CD8-positive, alpha-beta memory T cell (primary cell): ENCODE measurements around the gene MXI1. TPM values are rescaled to one million over a fixed set of nuclear protein-coding genes. Genes with fewer than 3 reads are reported as not detected.

Experiments
- CTCF ChIA-PET: fragments of 350-600 bp; sonication (Branson Sonifier 250); formaldehyde crosslinking; loops from one replicate; lab custom pipeline; 2021; ENCODE audit warnings: antibody characterized with exemption; lab: Charles Lee
- POLR2A ChIA-PET: fragments of 350-600 bp; sonication (Branson Sonifier 250); formaldehyde crosslinking; loops from one replicate; lab custom pipeline; 2021; ENCODE audit warnings: antibody characterized with exemption; lab: Charles Lee
- DNase-seq, 5 donors: peaks; one replicate each; pipeline versions ENCODE4 v3.0.0 to v3.0.0-alpha.2; 2020 to 2022; ENCODE audit warnings: mixed read lengths in 1 of 5
- H3K27ac ChIP-seq: one replicate; pipeline ENCODE4 v1.7.0; 2013; ENCODE audit warnings: low read depth, mild to moderate bottlenecking, low read length, moderate library complexity
- H3K27me3 ChIP-seq: 2 replicates; pipeline ENCODE4 v1.7.0; 2013; ENCODE audit warnings: low read length, mild to moderate bottlenecking; ENCODE audit not compliant: insufficient read depth, poor library complexity, severe bottlenecking
- H3K36me3 ChIP-seq: 2 replicates; pipeline ENCODE4 v1.7.0; 2013; ENCODE audit warnings: mild to moderate bottlenecking, low read length, moderate library complexity; ENCODE audit not compliant: insufficient read depth
- H3K4me1 ChIP-seq: 2 replicates; pipeline ENCODE4 v1.7.0; 2013; ENCODE audit warnings: mild to moderate bottlenecking, low read length, moderate library complexity; ENCODE audit not compliant: insufficient read depth
- H3K4me3 ChIP-seq: 2 replicates; pipeline ENCODE4 v1.7.0; 2013; ENCODE audit warnings: mild to moderate bottlenecking, low read length
- H3K9me3 ChIP-seq: 2 replicates; pipeline ENCODE4 v1.7.0; 2013; ENCODE audit warnings: mild to moderate bottlenecking, low read length
- H3K27ac Mint-ChIP-seq, 8 donors: one replicate each; pipeline ENCODE4 v1.8.0; 2020 to 2021; ENCODE audit warnings: mixed read lengths in 8 of 8, mild to moderate bottlenecking in 6 of 8, inconsistent platforms in 3 of 8, moderate library complexity in 3 of 8
- H3K27me3 Mint-ChIP-seq, 2 donors: one replicate each; pipeline ENCODE4 v1.8.0; 2020 to 2021; ENCODE audit warnings: mixed read lengths in 2 of 2, mild to moderate bottlenecking in 1 of 2, moderate library complexity in 1 of 2
- H3K36me3 Mint-ChIP-seq, 3 donors: one replicate each; pipeline ENCODE4 v1.8.0; 2020 to 2021; ENCODE audit warnings: mixed read lengths in 3 of 3, inconsistent platforms in 1 of 3, mild to moderate bottlenecking in 1 of 3
- H3K4me1 Mint-ChIP-seq, 3 donors: one replicate each; pipeline ENCODE4 v1.8.0; 2020 to 2021; ENCODE audit warnings: mixed read lengths in 3 of 3, inconsistent platforms in 1 of 3, mild to moderate bottlenecking in 1 of 3
- H3K4me3 Mint-ChIP-seq, 7 donors: one replicate each; pipeline ENCODE4 v1.8.0; 2020 to 2021; ENCODE audit warnings: mixed read lengths in 7 of 7, mild to moderate bottlenecking in 6 of 7, moderate library complexity in 4 of 7, inconsistent platforms in 2 of 7
- H3K9me3 Mint-ChIP-seq, 5 donors: one replicate each; pipeline ENCODE4 v1.8.0; 2020 to 2022; ENCODE audit warnings: mixed read lengths in 5 of 5, mild to moderate bottlenecking in 3 of 5, moderate library complexity in 2 of 5, inconsistent platforms in 1 of 5
- polyA plus RNA-seq: library from polyadenylated mRNA; unstranded; fragments of 300-500 nt; fragmentation: Illumina TruSeq; gene quantifications from one replicate; pipeline ENCODE4 v1.2.3, GENCODE V29; 2021
- total RNA-seq, 2 experiments: library from RNA; stranded (reverse); gene quantifications; one replicate each; pipeline ENCODE4 v1.2.3, GENCODE V29; 2021

The MXI1 gene
- total and polyA plus RNA-seq, 3 experiments from 2014 or later = 8.6 to 32.3 (median 9.2) TPM

DNA sequence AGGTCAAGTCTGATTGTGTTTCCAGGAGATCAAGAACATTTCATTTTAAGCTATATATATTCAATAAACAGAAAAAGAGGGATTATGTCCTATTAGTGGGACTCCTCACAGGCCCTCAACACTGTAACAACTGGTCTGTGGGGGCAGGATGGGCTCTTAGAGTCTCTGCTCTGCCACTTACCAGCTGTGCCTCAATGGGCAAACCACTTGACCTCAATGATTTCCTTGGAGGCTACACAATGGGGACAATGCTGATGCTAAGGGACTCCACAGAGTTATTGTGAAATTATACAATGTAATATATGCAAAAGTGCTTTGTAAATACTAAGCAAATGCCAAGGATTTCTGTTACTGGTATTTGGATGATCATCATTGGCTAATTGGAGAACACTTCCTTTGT is 33.2 kb upstream of the MXI1 start:
- peaks cover 5% of the 10 kb centered on the region for H3K4me1 ChIP-seq
- no peak overlapping the region for H3K4me3 ChIP-seq
- POLR2A ChIA-PET = no interaction called here
- H3K27me3 ChIP-seq = peaks cover 16% of the 10 kb centered on the region
- DNase-seq = no peak
- CTCF ChIA-PET = no interaction called here
- H3K27ac ChIP-seq = no peak overlapping the region
- Mint-ChIP-seq H3K4me1 (peaks cover 16 to 17% (median 17%) of the 10 kb centered on the region in 3 donors), H3K27me3 (peaks cover 41 to 80% of the 10 kb centered on the region in 2 donors), H3K4me3 (no peak overlapping the region), H3K9me3 (no peaks in the 10 kb centered on the region), H3K36me3 (peaks cover 0 to 3% (median 0%) of the 10 kb centered on the region in 3 donors), H3K27ac (no peak overlapping the region)
- H3K9me3 ChIP-seq = no peaks in the 10 kb centered on the region
- no peaks in the 10 kb centered on the region for H3K36me3 ChIP-seq

DNA sequence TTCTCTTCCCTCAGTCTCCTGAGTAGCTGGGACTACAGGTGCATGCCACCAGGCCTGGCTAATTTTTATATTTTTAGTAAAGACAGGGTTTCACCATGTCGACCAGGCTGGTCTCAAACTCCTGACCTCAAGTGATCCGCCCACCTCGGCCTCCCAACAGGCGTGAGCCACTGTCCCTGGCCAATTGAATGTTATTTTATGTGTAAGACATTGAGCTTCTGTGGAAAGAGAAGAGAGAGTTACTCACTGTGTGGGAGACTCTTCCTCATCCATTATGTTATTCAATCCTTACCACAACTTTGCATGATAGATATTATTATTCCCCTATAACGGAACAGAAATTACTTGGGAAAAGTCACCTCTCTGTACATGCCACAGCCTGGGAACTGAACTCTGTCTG is 32.6 kb upstream of the MXI1 start:
- Histone ChIP-seq H3K4me3 (no peak overlapping the region), H3K4me1 (peaks cover 5% of the 10 kb centered on the region), H3K9me3 (no peaks in the 10 kb centered on the region), H3K36me3 (no peaks in the 10 kb centered on the region), H3K27me3 (peaks cover 14% of the 10 kb centered on the region), H3K27ac (no peak overlapping the region)
- H3K4me1 Mint-ChIP-seq = peaks cover 10 to 11% (median 11%) of the 10 kb centered on the region in 3 donors
- H3K36me3 Mint-ChIP-seq = peaks cover 0 to 3% (median 0%) of the 10 kb centered on the region in 3 donors
- ChIA-PET POLR2A (no interaction called here), CTCF (no interaction called here)
- peaks cover 39 to 79% of the 10 kb centered on the region in 2 donors for H3K27me3 Mint-ChIP-seq
- no peak overlapping the region for H3K4me3 Mint-ChIP-seq
- H3K27ac Mint-ChIP-seq = no peak overlapping the region
- no peak for DNase-seq
- H3K9me3 Mint-ChIP-seq = peaks cover 0 to 2% (median 0%) of the 10 kb centered on the region in 5 donors

DNA sequence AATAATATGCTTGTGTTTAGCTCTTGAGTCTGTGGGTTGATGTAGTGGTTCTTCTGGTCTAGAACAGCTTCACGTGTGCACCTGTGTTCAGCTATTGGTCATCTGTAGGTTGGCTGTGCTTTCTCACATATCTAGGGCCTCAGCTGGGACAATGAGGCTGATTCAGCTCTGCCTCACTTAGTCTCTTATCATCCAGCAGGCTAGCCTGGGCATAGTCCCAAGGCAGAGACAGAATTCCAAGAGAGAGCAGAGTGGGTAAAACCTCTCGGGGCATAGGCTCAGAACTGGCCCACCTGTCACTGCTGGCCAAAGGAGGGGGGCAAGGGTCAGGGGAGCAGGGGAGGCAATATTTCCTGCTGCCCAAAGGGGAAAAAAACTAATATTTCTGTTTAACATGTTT is 32.0 kb upstream of the MXI1 start:
- ChIA-PET POLR2A (no interaction called here), CTCF (no interaction called here)
- Mint-ChIP-seq H3K4me3 (no peak overlapping the region), H3K4me1 (peaks cover 6 to 7% (median 7%) of the 10 kb centered on the region in 3 donors), H3K36me3 (peaks cover 0 to 3% (median 0%) of the 10 kb centered on the region in 3 donors), H3K27me3 (peaks cover 36 to 75% of the 10 kb centered on the region in 2 donors), H3K9me3 (peaks cover 0 to 2% (median 0%) of the 10 kb centered on the region in 5 donors), H3K27ac (no peak overlapping the region)
- H3K36me3 ChIP-seq = no peaks in the 10 kb centered on the region
- peaks cover 12% of the 10 kb centered on the region for H3K27me3 ChIP-seq
- no peak overlapping the region for H3K4me3 ChIP-seq
- H3K27ac ChIP-seq = no peak overlapping the region
- H3K9me3 ChIP-seq = no peaks in the 10 kb centered on the region
- peaks cover 5% of the 10 kb centered on the region for H3K4me1 ChIP-seq
- no peak for DNase-seq

DNA sequence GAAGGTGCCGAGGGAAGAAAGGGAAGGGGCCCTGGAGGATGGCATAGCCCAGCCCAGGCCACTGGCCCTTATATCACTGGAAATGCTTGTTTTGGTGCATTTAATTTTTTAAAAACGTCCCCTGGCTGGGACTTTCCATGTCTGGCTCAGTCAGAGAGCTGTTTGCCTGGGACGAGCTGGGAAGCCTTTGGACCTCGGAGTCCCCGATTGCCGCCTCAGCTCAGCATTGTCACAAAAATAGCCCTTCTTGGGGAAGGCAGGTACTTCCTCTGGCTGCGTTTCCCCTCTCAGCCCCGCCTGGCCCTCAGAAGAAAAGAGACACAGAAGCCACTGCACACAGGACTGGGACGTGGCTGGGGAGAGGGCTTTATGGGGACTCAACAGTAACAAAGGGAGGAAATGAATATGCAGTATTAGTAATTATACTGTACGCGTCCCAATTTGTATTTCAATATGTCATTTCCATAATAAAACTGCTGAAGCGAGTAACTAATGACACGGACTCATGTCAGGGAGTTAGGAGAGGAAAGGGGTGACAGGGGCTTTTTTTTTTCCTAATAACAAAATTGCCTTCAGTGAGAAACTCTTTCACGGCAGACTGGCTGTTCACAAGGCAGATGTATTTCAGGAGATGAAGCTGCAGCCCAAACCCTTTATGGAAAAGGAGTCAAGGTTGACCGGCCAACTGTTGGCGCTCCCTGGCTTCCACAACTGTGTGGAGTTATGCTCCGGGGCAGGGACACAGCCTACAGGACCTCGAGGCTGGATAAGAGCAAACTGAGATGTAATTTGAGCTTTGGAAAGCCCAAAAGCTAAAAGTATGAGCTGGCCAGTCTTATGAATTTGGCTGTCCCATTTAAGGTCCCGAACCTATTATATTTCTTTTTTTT is 31.0 kb upstream of the MXI1 start:
- no peak overlapping the region for H3K4me3 Mint-ChIP-seq
- H3K27ac Mint-ChIP-seq = no peak overlapping the region
- ChIA-PET POLR2A (no interaction called here), CTCF (interaction anchor here (0.6 to 1.0 kb wide), 2 partner anchors 103 to 274 kb away, joined by 4 read pairs; no protein-coding TSS in a partner anchor)
- Histone ChIP-seq H3K27me3 (peaks cover 5% of the 10 kb centered on the region), H3K27ac (no peak overlapping the region), H3K4me1 (no peaks in the 10 kb centered on the region), H3K9me3 (no peaks in the 10 kb centered on the region), H3K36me3 (no peaks in the 10 kb centered on the region), H3K4me3 (no peak overlapping the region)
- peaks cover 0 to 2% (median 0%) of the 10 kb centered on the region in 5 donors for H3K9me3 Mint-ChIP-seq
- H3K4me1 Mint-ChIP-seq = peaks cover 0 to 2% (median 0%) of the 10 kb centered on the region in 3 donors
- H3K27me3 Mint-ChIP-seq = peaks cover 31 to 66% of the 10 kb centered on the region in 2 donors
- no peak for DNase-seq
- peaks cover 0 to 3% (median 0%) of the 10 kb centered on the region in 3 donors for H3K36me3 Mint-ChIP-seq

DNA sequence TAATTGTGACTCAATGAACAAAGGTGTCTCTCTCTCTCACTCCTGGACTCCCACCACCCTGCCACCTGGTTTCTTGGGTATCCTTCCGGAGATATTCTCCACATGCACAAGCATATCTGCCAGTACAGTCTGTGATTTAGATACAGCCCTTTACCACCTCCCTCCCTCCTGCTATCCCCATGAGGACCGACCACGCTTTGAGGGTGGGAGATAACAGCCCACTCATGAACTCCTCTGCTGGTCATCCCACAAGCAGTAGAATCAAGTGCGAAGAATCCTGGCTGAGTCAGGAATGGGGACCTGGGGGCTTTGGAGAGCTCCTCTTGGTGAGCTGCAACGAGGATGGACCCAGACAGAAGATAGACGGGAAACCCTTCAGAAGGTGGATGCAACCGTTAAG is 28.2 kb upstream of the MXI1 start:
- H3K4me3 Mint-ChIP-seq = no peak overlapping the region
- ChIA-PET POLR2A (no interaction called here), CTCF (interaction anchor here (0.6 kb wide), 1 partner anchor 28 kb away, joined by 4 read pairs; no protein-coding TSS in a partner anchor)
- H3K4me1 ChIP-seq = no peaks in the 10 kb centered on the region
- peak overlapping the region in 1 of 8 donors; percentile 2 for H3K27ac Mint-ChIP-seq
- H3K36me3 Mint-ChIP-seq = peaks cover 0 to 3% (median 0%) of the 10 kb centered on the region in 3 donors
- peaks cover 5% of the 10 kb centered on the region for H3K27me3 ChIP-seq
- H3K27ac ChIP-seq = no peak overlapping the region
- peaks cover 0 to 2% (median 0%) of the 10 kb centered on the region in 5 donors for H3K9me3 Mint-ChIP-seq
- no peak overlapping the region for H3K4me3 ChIP-seq
- no peak for DNase-seq
- peaks cover 0 to 2% (median 0%) of the 10 kb centered on the region in 3 donors for H3K4me1 Mint-ChIP-seq
- H3K9me3 ChIP-seq = no peaks in the 10 kb centered on the region
- H3K36me3 ChIP-seq = no peaks in the 10 kb centered on the region
- H3K27me3 Mint-ChIP-seq = peaks cover 25 to 44% of the 10 kb centered on the region in 2 donors

DNA sequence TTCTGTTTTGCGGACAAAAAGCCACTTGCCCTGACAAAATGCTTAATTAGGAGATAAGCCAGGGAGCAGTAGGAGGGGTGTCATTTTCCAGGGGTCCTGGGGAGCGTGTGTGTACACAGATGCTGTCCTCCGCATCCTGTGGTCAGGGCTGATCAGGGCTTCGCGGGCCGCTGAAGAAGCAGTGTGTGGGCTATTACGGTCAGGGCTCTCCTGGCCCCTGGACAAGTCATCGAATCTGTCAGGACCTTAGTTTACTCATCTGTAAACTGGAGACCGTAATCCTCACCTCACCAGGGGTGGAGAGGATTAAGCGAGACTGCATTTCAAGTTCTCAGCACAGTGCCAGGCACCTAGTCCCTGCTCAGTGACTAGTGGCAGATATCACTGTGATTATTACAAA is 26.0 kb upstream of the MXI1 start:
- Mint-ChIP-seq H3K4me1 (no peaks in the 10 kb centered on the region), H3K27me3 (peaks cover 17 to 21% of the 10 kb centered on the region in 2 donors), H3K4me3 (no peak overlapping the region), H3K27ac (no peak overlapping the region), H3K36me3 (peaks cover 0 to 3% (median 0%) of the 10 kb centered on the region in 3 donors), H3K9me3 (peaks cover 0 to 2% (median 0%) of the 10 kb centered on the region in 5 donors)
- Histone ChIP-seq H3K27me3 (peaks cover 5% of the 10 kb centered on the region), H3K27ac (no peak overlapping the region), H3K36me3 (no peaks in the 10 kb centered on the region), H3K4me1 (no peaks in the 10 kb centered on the region), H3K9me3 (no peaks in the 10 kb centered on the region), H3K4me3 (no peak overlapping the region)
- DNase-seq = no peak
- POLR2A ChIA-PET = no interaction called here
- CTCF ChIA-PET = interaction anchor here (1.7 kb wide), 1 partner anchor 28 kb away, joined by 4 read pairs; no protein-coding TSS in a partner anchor

DNA sequence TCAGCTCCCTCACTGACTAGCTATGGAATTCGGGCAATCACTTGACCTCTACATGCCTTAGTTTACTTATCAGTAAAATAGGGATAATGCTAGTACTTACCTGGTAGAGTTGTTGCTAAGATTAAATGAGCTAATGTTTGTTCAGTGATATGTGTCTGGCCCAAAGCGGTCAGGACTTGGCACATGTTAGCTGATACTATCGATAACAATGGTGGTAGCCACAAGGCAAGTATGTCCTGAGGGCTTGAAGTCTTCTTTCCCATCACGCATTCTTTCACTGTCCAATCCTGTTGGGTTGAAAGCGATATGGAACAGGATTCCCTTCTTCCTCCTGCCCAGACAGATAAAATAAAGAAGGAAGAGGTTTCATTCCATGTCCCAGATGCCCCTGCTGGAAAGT is 25.5 kb upstream of the MXI1 start:
- Mint-ChIP-seq H3K4me1 (no peaks in the 10 kb centered on the region), H3K27me3 (peaks cover 15 to 18% of the 10 kb centered on the region in 2 donors), H3K4me3 (no peak overlapping the region), H3K36me3 (peaks cover 0 to 3% (median 0%) of the 10 kb centered on the region in 3 donors), H3K27ac (no peak overlapping the region), H3K9me3 (peaks cover 0 to 2% (median 0%) of the 10 kb centered on the region in 5 donors)
- no peak overlapping the region for H3K4me3 ChIP-seq
- H3K27ac ChIP-seq = no peak overlapping the region
- CTCF ChIA-PET = interaction anchor here (1.7 kb wide), 1 partner anchor 28 kb away, joined by 4 read pairs; no protein-coding TSS in a partner anchor
- H3K9me3 ChIP-seq = no peaks in the 10 kb centered on the region
- H3K27me3 ChIP-seq = peaks cover 5% of the 10 kb centered on the region
- DNase-seq = no peak
- POLR2A ChIA-PET = no interaction called here
- H3K4me1 ChIP-seq = no peaks in the 10 kb centered on the region
- H3K36me3 ChIP-seq = no peaks in the 10 kb centered on the region

DNA sequence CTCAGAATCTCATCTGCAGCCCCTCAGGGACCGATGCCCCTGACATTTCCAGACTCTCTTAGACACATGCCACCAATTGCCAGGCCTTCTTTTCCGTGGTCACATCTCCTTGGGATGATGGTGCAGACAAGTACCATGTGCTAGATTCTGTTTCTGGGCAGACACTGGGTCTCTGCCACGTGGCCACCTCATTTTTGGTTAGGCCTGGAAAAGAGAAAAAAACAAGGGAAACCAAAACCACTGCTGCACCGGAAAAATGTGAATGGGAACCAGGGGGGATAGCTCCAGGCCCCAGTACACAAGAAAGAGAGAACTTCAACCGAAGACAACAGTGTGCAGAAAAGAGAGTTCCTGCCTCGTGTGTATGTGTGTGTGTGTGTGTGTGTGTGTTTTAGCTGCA is 23.0 kb upstream of the MXI1 start:
- no peak overlapping the region for H3K27ac ChIP-seq
- DNase-seq = no peak
- peaks cover under 1% of the 10 kb centered on the region for H3K27me3 ChIP-seq
- Mint-ChIP-seq H3K4me3 (no peak overlapping the region), H3K36me3 (no peaks in the 10 kb centered on the region), H3K27me3 (peaks cover 4 to 9% of the 10 kb centered on the region in 2 donors), H3K4me1 (no peaks in the 10 kb centered on the region), H3K9me3 (peaks cover 0 to 2% (median 0%) of the 10 kb centered on the region in 5 donors), H3K27ac (no peak overlapping the region)
- no peaks in the 10 kb centered on the region for H3K36me3 ChIP-seq
- H3K9me3 ChIP-seq = no peaks in the 10 kb centered on the region
- no peak overlapping the region for H3K4me3 ChIP-seq
- POLR2A ChIA-PET = no interaction called here
- CTCF ChIA-PET = no interaction called here
- no peaks in the 10 kb centered on the region for H3K4me1 ChIP-seq
